Thyroid gland (tissue), 4 donors: ENCODE measurements around the gene AQP2.

Experiments
- CTCF ChIP-seq, 6 experiments: fragments of 200-600 bp in 3 of 6; fragments of 450-650 bp in 3 of 6; sonication (generic) in 3 of 6; IDR thresholded peaks; one replicate each; pipeline ENCODE4 v1.5.1; 2016 to 2019; ENCODE audit warnings: antibody characterized with exemption in 6 of 6, mild to moderate bottlenecking in 2 of 6, inconsistent platforms in 1 of 6, moderate library complexity in 1 of 6
- POLR2A ChIP-seq, 2 donors: fragments of 450-650 bp; IDR thresholded peaks; one replicate each; pipeline ENCODE4 v1.6.1; 2017; ENCODE audit warnings: antibody characterized with exemption in 2 of 2, mild to moderate bottlenecking in 2 of 2, moderate library complexity in 1 of 2

- TF ChIP-seq CTCF (IDR thresholded peaks at IDR 0.05), result no peak
- TF ChIP-seq POLR2A (IDR thresholded peaks at IDR 0.05), result no peak
Observed at GRCh38 chr12:49960474-49961110, 10.1 kb downstream of the AQP2 start.
